Caco-2 (cell line): ENCODE measurements around the gene MOB2. TPM values are rescaled to one million over a fixed set of nuclear protein-coding genes. Genes with fewer than 3 reads are reported as not detected.

Source experiments
- BruUV-seq: library from RNA; stranded (reverse); fragments of 400-500 nt; replicated peaks from 2 replicates; lab custom pipeline; 2021; lab: Mats Ljungman, UMichigan
- CTCF ChIA-PET: fragments of 300-600 bp; sonication (Branson Sonifier 250); formaldehyde crosslinking; loops from one replicate; lab custom pipeline; 2022; ENCODE audit warnings: antibody characterized with exemption; lab: Charles Lee
- POLR2A ChIA-PET: fragments of 300-600 bp; sonication (Branson Sonifier 250); formaldehyde crosslinking; loops from one replicate; lab custom pipeline; 2022; ENCODE audit warnings: antibody characterized with exemption; lab: Charles Lee
- DNase-seq, 2 experiments: peaks; one replicate each; pipeline versions ENCODE4 v3.0.0 to v3.0.0-alpha.2; 2020 to 2022
- H3K27me3 ChIP-seq: replicated peaks from 2 replicates; pipeline ENCODE4 v1.6.0; 2011; ENCODE audit warnings: low read length; ENCODE audit not compliant: control insufficient read depth, insufficient read depth
- H3K36me3 ChIP-seq: 2 replicates; pipeline ENCODE4 v1.5.1; 2011; ENCODE audit warnings: low read length; ENCODE audit not compliant: control insufficient read depth, insufficient read depth
- H3K4me1 ChIP-seq: fragments of 250-450 bp; sonication (Bioruptor Pico); 2 replicates; pipeline ENCODE4 v1.5.1; 2020; ENCODE audit warnings: mild to moderate bottlenecking
- H3K4me3 ChIP-seq: 2 replicates; pipeline ENCODE4 v1.5.1; 2011; ENCODE audit warnings: low read depth, mild to moderate bottlenecking, control low read depth, low read length
- H3K9me3 ChIP-seq: fragments of 250-450 bp; sonication (Bioruptor Pico); 2 replicates; pipeline ENCODE4 v1.5.1; 2020; ENCODE audit warnings: mild to moderate bottlenecking, moderate library complexity
- H3K27ac Mint-ChIP-seq: one replicate; pipeline ENCODE4 v1.8.0; 2022; ENCODE audit warnings: mixed read lengths; ENCODE audit not compliant: unreplicated experiment
- H3K27me3 Mint-ChIP-seq: one replicate; pipeline ENCODE4 v1.8.0; 2022; ENCODE audit warnings: mixed read lengths; ENCODE audit not compliant: insufficient read depth, unreplicated experiment
- H3K36me3 Mint-ChIP-seq: one replicate; pipeline ENCODE4 v1.8.0; 2022; ENCODE audit warnings: mild to moderate bottlenecking, mixed read lengths; ENCODE audit not compliant: insufficient read depth, unreplicated experiment
- H3K4me1 Mint-ChIP-seq: one replicate; pipeline ENCODE4 v1.8.0; 2022; ENCODE audit warnings: low read depth, mixed read lengths; ENCODE audit not compliant: unreplicated experiment
- H3K4me3 Mint-ChIP-seq: one replicate; pipeline ENCODE4 v1.8.0; 2022; ENCODE audit warnings: mild to moderate bottlenecking, moderate library complexity, mixed read lengths; ENCODE audit not compliant: unreplicated experiment
- H3K9me3 Mint-ChIP-seq: one replicate; pipeline ENCODE4 v1.8.0; 2022; ENCODE audit warnings: mixed read lengths; ENCODE audit not compliant: unreplicated experiment
- CTCF ChIP-seq, 2 experiments: fragments of 200-600 bp in 1 of 2; IDR thresholded peaks; 1 replicate in 1 of 2; 2 replicates in 1 of 2; pipeline versions ENCODE4 v1.5.1 to v1.8.0; 2011 to 2022; ENCODE audit warnings: antibody characterized with exemption in 1 of 2, control low read depth in 1 of 2, inconsistent platforms in 1 of 2, low read depth in 1 of 2, low read length in 1 of 2, mild to moderate bottlenecking in 1 of 2, moderate library complexity in 1 of 2; ENCODE audit not compliant: insufficient read depth in 1 of 2, severe bottlenecking in 1 of 2, unreplicated experiment in 1 of 2
- intact Hi-C: fragments of 100-400 bp; cut with micrococcal nuclease; formaldehyde crosslinking; loops from one replicate; pipeline ENCODE4 v1.10.0; 2022; ENCODE audit not compliant: unreplicated experiment
- total RNA-seq: library from RNA; stranded (reverse); gene quantifications from 2 replicates; pipeline ENCODE4 v1.2.3, GENCODE V29; 2022

The MOB2 gene
- total RNA-seq, 1 experiment from 2014 or later: 32.7 TPM

DNA sequence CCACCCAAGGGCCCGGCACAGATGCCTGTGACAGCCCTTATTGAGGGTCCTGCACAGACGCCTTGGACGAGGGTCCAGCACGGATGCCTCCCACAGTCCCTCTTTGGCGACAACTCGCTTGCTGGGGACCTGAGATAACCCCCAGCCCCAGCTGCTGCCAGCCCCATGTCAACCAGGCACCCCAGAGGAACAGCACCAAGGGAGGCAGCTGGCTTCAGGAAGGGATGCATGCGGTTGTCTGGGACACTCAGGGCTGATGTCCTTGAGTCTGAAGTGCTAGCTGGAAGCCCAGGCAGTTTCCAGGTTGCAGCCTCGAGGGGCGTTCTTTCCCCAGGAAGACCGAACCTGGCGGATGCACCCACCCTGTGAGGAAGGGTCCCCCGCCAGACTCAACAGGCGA, 33.8 kb downstream of the MOB2 start:
- Mint-ChIP-seq H3K4me1 (no peaks in the 10 kb centered on the region), H3K4me3 (no peak overlapping the region), H3K36me3 (peaks cover 12% of the 10 kb centered on the region), H3K9me3 (no peaks in the 10 kb centered on the region), H3K27me3 (no peaks in the 10 kb centered on the region), H3K27ac (no peak overlapping the region)
- H3K27me3 ChIP-seq: no peaks in the 10 kb centered on the region
- TF ChIP-seq CTCF (IDR thresholded peaks at IDR 0.05; ENCODE audit: insufficient read depth in 1 of 2, low read depth in 1 of 2, low read length in 1 of 2, severe bottlenecking in 1 of 2, unreplicated experiment in 1 of 2): no peak
- H3K9me3 ChIP-seq: no peaks in the 10 kb centered on the region
- BruUV-seq: no TSS peak
- CTCF ChIA-PET: no interaction called here
- intact Hi-C loops: no loop called here
- no peak overlapping the region for H3K4me3 ChIP-seq
- no peaks in the 10 kb centered on the region for H3K4me1 ChIP-seq
- no peak for DNase-seq
- POLR2A ChIA-PET: no interaction called here
- no peaks in the 10 kb centered on the region for H3K36me3 ChIP-seq

- ChIA-PET POLR2A (no interaction called here), CTCF (no interaction called here)
- Mint-ChIP-seq H3K4me3 (no peak overlapping the region), H3K27me3 (no peaks in the 10 kb centered on the region), H3K4me1 (no peaks in the 10 kb centered on the region), H3K27ac (no peak overlapping the region), H3K36me3 (peaks cover 12% of the 10 kb centered on the region), H3K9me3 (no peaks in the 10 kb centered on the region)
- intact Hi-C loops: no loop called here
- Histone ChIP-seq H3K4me1 (no peaks in the 10 kb centered on the region), H3K4me3 (no peak overlapping the region), H3K27me3 (no peaks in the 10 kb centered on the region), H3K9me3 (no peaks in the 10 kb centered on the region), H3K36me3 (no peaks in the 10 kb centered on the region)
- DNase-seq: no peak
- no peak for TF ChIP-seq CTCF (IDR thresholded peaks at IDR 0.05; ENCODE audit: insufficient read depth in 1 of 2, low read depth in 1 of 2, low read length in 1 of 2, severe bottlenecking in 1 of 2, unreplicated experiment in 1 of 2)
- BruUV-seq: no TSS peak
Observed at GRCh38 chr11:1451781-1452470, 34.7 kb downstream of the MOB2 start.

DNA sequence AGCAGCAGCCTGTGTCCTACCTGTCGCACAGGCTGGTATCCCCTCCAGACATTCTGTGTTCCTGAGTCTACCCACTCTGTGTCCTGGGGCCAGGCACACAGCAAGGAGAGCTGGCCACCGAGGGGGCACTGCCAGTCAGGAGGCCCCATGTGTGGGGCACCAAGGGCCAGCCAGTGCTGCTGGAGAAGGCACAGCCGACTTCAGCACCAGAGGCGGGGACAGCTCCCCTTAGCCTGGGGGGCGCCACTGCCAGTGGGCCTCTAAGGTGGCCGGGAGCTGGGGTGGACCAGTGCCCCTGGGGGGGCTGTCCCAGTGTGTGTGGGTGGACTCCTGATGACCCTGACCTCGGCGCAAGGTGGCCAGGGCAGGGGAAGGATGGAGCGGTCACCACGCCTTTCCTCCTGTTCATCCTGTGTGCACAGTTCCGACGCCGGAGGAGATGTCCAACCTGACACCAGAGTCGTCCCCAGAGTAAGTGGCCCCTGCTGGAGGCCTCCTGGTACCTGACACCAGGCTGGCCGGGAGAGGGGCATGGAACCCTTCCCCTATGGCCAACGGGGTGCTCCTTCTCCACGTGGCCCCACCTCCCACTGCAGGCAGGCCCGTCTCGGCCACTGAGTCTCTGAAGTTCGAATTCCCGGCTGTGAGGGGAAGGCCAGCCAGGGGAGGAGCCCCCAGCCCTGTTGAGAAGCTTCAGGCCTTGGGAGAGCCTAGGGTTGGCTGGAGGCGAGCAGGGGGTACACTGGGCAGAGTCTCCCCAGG, 35.4 kb downstream of the MOB2 start:
- TF ChIP-seq CTCF (IDR thresholded peaks at IDR 0.05; ENCODE audit: insufficient read depth in 1 of 2, low read depth in 1 of 2, low read length in 1 of 2, severe bottlenecking in 1 of 2, unreplicated experiment in 1 of 2): no peak
- Histone ChIP-seq H3K36me3 (no peaks in the 10 kb centered on the region), H3K4me3 (no peak overlapping the region), H3K27me3 (no peaks in the 10 kb centered on the region), H3K4me1 (no peaks in the 10 kb centered on the region), H3K9me3 (no peaks in the 10 kb centered on the region)
- Mint-ChIP-seq H3K4me3 (no peak overlapping the region), H3K27ac (no peak overlapping the region), H3K27me3 (no peaks in the 10 kb centered on the region), H3K4me1 (no peaks in the 10 kb centered on the region), H3K9me3 (no peaks in the 10 kb centered on the region), H3K36me3 (peaks cover 12% of the 10 kb centered on the region)
- intact Hi-C loops: no loop called here
- no peak for DNase-seq
- BruUV-seq: no TSS peak
- ChIA-PET POLR2A (no interaction called here), CTCF (no interaction called here)
